ENCODE results near the gene POMT2.
"Not testable (repeated sequence)": the region's sequence is repeated elsewhere in the genome, so short reads cannot be mapped to it uniquely, and the experiment has no call there.

POMT2 gene

GRCh38 chr14:77296155-77296554 lies 24.5 kb downstream of the POMT2 start:
- Histone ChIP-seq H3K9me3 (ENCODE audit: insufficient read depth, low read depth, low read length) (no peaks in the 10 kb centered on the region), H3K4me3 (ENCODE audit: low read length) (no peak overlapping the region), H3K27ac (ENCODE audit: low read length) (no peak overlapping the region), H3K4me1 (ENCODE audit: insufficient read depth, low read length) (no peaks in the 10 kb centered on the region), H3K27me3 (ENCODE audit: insufficient read depth, low read length) (no peaks in the 10 kb centered on the region), H3K36me3 (ENCODE audit: insufficient read depth, low read depth, low read length) (peaks cover 52% of the 10 kb centered on the region), H3K9ac (ENCODE audit: low read depth, low read length) (no peak overlapping the region)

GRCh38 chr14:77290705-77291104 lies 30.0 kb downstream of the POMT2 start:
- Histone ChIP-seq H3K4me3 (ENCODE audit: low read length) (no peak overlapping the region), H3K27ac (ENCODE audit: low read length) (no peak overlapping the region), H3K27me3 (ENCODE audit: insufficient read depth, low read length) (no peaks in the 10 kb centered on the region), H3K9ac (ENCODE audit: low read depth, low read length) (no peak overlapping the region), H3K4me1 (ENCODE audit: insufficient read depth, low read length) (no peaks in the 10 kb centered on the region), H3K9me3 (ENCODE audit: insufficient read depth, low read depth, low read length) (no peaks in the 10 kb centered on the region), H3K36me3 (ENCODE audit: insufficient read depth, low read depth, low read length) (peaks cover 44% of the 10 kb centered on the region)

GRCh38 chr14:77286576-77286975 lies 34.1 kb downstream of the POMT2 start:
- H3K27me3 ChIP-seq (ENCODE audit: insufficient read depth, low read length): no peaks in the 10 kb centered on the region
- no peak overlapping the region for H3K4me3 ChIP-seq (ENCODE audit: low read length)
- no peak overlapping the region for H3K27ac ChIP-seq (ENCODE audit: low read length)
- H3K9me3 ChIP-seq (ENCODE audit: insufficient read depth, low read depth, low read length): no peaks in the 10 kb centered on the region
- H3K4me1 ChIP-seq (ENCODE audit: insufficient read depth, low read length): no peaks in the 10 kb centered on the region
- peaks cover 58% of the 10 kb centered on the region for H3K36me3 ChIP-seq (ENCODE audit: insufficient read depth, low read depth, low read length)
- no peak overlapping the region for H3K9ac ChIP-seq (ENCODE audit: low read depth, low read length)

- H3K4me3 ChIP-seq (ENCODE audit: low read length): no peak overlapping the region
- H3K36me3 ChIP-seq (ENCODE audit: insufficient read depth, low read depth, low read length): peaks cover 75% of the 10 kb centered on the region
- H3K9me3 ChIP-seq (ENCODE audit: insufficient read depth, low read depth, low read length): no peaks in the 10 kb centered on the region
- no peak overlapping the region for H3K9ac ChIP-seq (ENCODE audit: low read depth, low read length)
- no peaks in the 10 kb centered on the region for H3K27me3 ChIP-seq (ENCODE audit: insufficient read depth, low read length)
- H3K27ac ChIP-seq (ENCODE audit: low read length): no peak overlapping the region
- H3K4me1 ChIP-seq (ENCODE audit: insufficient read depth, low read length): no peaks in the 10 kb centered on the region
Observed at GRCh38 chr14:77284466-77284865, 36.2 kb downstream of the POMT2 start.

GRCh38 chr14:77284066-77284465 lies 36.6 kb downstream of the POMT2 start:
- Histone ChIP-seq H3K36me3 (ENCODE audit: insufficient read depth, low read depth, low read length) (peaks cover 79% of the 10 kb centered on the region), H3K9me3 (ENCODE audit: insufficient read depth, low read depth, low read length) (no peaks in the 10 kb centered on the region), H3K4me3 (ENCODE audit: low read length) (no peak overlapping the region), H3K27ac (ENCODE audit: low read length) (no peak overlapping the region), H3K27me3 (ENCODE audit: insufficient read depth, low read length) (no peaks in the 10 kb centered on the region), H3K9ac (ENCODE audit: low read depth, low read length) (no peak overlapping the region), H3K4me1 (ENCODE audit: insufficient read depth, low read length) (no peaks in the 10 kb centered on the region)

GRCh38 chr14:77281852-77282410 lies 38.8 kb downstream of the POMT2 start:
- Histone ChIP-seq H3K27ac (ENCODE audit: low read length) (no peak overlapping the region), H3K36me3 (ENCODE audit: insufficient read depth, low read depth, low read length) (peaks cover 70% of the 10 kb centered on the region), H3K4me3 (ENCODE audit: low read length) (no peak overlapping the region), H3K27me3 (ENCODE audit: insufficient read depth, low read length) (no peaks in the 10 kb centered on the region), H3K9me3 (ENCODE audit: insufficient read depth, low read depth, low read length) (no peaks in the 10 kb centered on the region), H3K9ac (ENCODE audit: low read depth, low read length) (no peak overlapping the region), H3K4me1 (ENCODE audit: insufficient read depth, low read length) (no peaks in the 10 kb centered on the region)

- H3K36me3 ChIP-seq (ENCODE audit: insufficient read depth, low read depth, low read length): peaks cover 61% of the 10 kb centered on the region
- H3K27ac ChIP-seq (ENCODE audit: low read length); H3K9me3 ChIP-seq (ENCODE audit: insufficient read depth, low read depth, low read length); H3K4me3 ChIP-seq (ENCODE audit: low read length); H3K9ac ChIP-seq (ENCODE audit: low read depth, low read length); H3K4me1 ChIP-seq (ENCODE audit: insufficient read depth, low read length); H3K27me3 ChIP-seq (ENCODE audit: insufficient read depth, low read length): not testable (repeated sequence)
Observed at GRCh38 chr14:77280921-77281320, 39.8 kb downstream of the POMT2 start.

- no peaks in the 10 kb centered on the region for H3K27me3 ChIP-seq (ENCODE audit: insufficient read depth, low read length)
- no peak overlapping the region for H3K4me3 ChIP-seq (ENCODE audit: low read length)
- H3K9me3 ChIP-seq (ENCODE audit: insufficient read depth, low read depth, low read length): no peaks in the 10 kb centered on the region
- no peak overlapping the region for H3K27ac ChIP-seq (ENCODE audit: low read length)
- peaks cover 49% of the 10 kb centered on the region for H3K36me3 ChIP-seq (ENCODE audit: insufficient read depth, low read depth, low read length)
- no peaks in the 10 kb centered on the region for H3K4me1 ChIP-seq (ENCODE audit: insufficient read depth, low read length)
- no peak overlapping the region for H3K9ac ChIP-seq (ENCODE audit: low read depth, low read length)
Observed at GRCh38 chr14:77279719-77280118, 41.0 kb downstream of the POMT2 start.

GRCh38 chr14:77278461-77279230 lies 42.0 kb downstream of the POMT2 start:
- peaks cover 39% of the 10 kb centered on the region for H3K36me3 ChIP-seq (ENCODE audit: insufficient read depth, low read depth, low read length)
- H3K27ac ChIP-seq (ENCODE audit: low read length): no peak overlapping the region
- no peaks in the 10 kb centered on the region for H3K9me3 ChIP-seq (ENCODE audit: insufficient read depth, low read depth, low read length)
- H3K4me3 ChIP-seq (ENCODE audit: low read length): no peak overlapping the region
- no peak overlapping the region for H3K9ac ChIP-seq (ENCODE audit: low read depth, low read length)
- H3K4me1 ChIP-seq (ENCODE audit: insufficient read depth, low read length): no peaks in the 10 kb centered on the region
- 0 out of 2 replicates have a peak, but pooled peaks cover 4% of the 10 kb centered on the region for H3K27me3 ChIP-seq (ENCODE audit: insufficient read depth, low read length)

GRCh38 chr14:77276959-77277358 lies 43.7 kb downstream of the POMT2 start:
- H3K27me3 ChIP-seq (ENCODE audit: insufficient read depth, low read length): peaks cover 21% of the 10 kb centered on the region
- no peak overlapping the region for H3K27ac ChIP-seq (ENCODE audit: low read length)
- H3K9me3 ChIP-seq (ENCODE audit: insufficient read depth, low read depth, low read length): no peaks in the 10 kb centered on the region
- H3K4me1 ChIP-seq (ENCODE audit: insufficient read depth, low read length): no peaks in the 10 kb centered on the region
- H3K9ac ChIP-seq (ENCODE audit: low read depth, low read length): no peak overlapping the region
- peaks cover 31% of the 10 kb centered on the region for H3K36me3 ChIP-seq (ENCODE audit: insufficient read depth, low read depth, low read length)
- no peak overlapping the region for H3K4me3 ChIP-seq (ENCODE audit: low read length)

- no peak overlapping the region for H3K27ac ChIP-seq (ENCODE audit: low read length)
- H3K36me3 ChIP-seq (ENCODE audit: insufficient read depth, low read depth, low read length): peaks cover 28% of the 10 kb centered on the region
- H3K9me3 ChIP-seq (ENCODE audit: insufficient read depth, low read depth, low read length): no peaks in the 10 kb centered on the region
- peaks cover 26% of the 10 kb centered on the region for H3K27me3 ChIP-seq (ENCODE audit: insufficient read depth, low read length)
- H3K4me1 ChIP-seq (ENCODE audit: insufficient read depth, low read length): no peaks in the 10 kb centered on the region
- no peak overlapping the region for H3K4me3 ChIP-seq (ENCODE audit: low read length)
- H3K9ac ChIP-seq (ENCODE audit: low read depth, low read length): no peak overlapping the region
Observed at GRCh38 chr14:77276295-77276935, 44.3 kb downstream of the POMT2 start.

GRCh38 chr14:77275601-77276017 lies 45.1 kb downstream of the POMT2 start:
- no peak overlapping the region for H3K27ac ChIP-seq (ENCODE audit: low read length)
- H3K36me3 ChIP-seq (ENCODE audit: insufficient read depth, low read depth, low read length): peaks cover 23% of the 10 kb centered on the region
- H3K4me3 ChIP-seq (ENCODE audit: low read length): no peak overlapping the region
- H3K27me3 ChIP-seq (ENCODE audit: insufficient read depth, low read length): peaks cover 34% of the 10 kb centered on the region
- H3K9ac ChIP-seq (ENCODE audit: low read depth, low read length): no peak overlapping the region
- H3K9me3 ChIP-seq (ENCODE audit: insufficient read depth, low read depth, low read length): no peaks in the 10 kb centered on the region
- H3K4me1 ChIP-seq (ENCODE audit: insufficient read depth, low read length): no peaks in the 10 kb centered on the region

All from iPS-20b (cell line).